OCI-LY3 (cell line): ENCODE data around the gene ABHD8.

Experiments
- CTCF ChIP-seq: fragments of 200-600, 300-600 bp; sonication (generic); IDR thresholded peaks from 2 replicates; pipeline ENCODE4 v1.5.1; 2014; ENCODE audit warnings: antibody characterized with exemption, low read length, low read depth
- EZH2phosphoT487 ChIP-seq: fragments of 200-600 bp; shearing (Covaris generic); IDR thresholded peaks from 2 replicates; pipeline ENCODE4 v1.6.1; 2018; ENCODE audit warnings: antibody characterized with exemption, mixed run types, low read depth

- TF ChIP-seq CTCF, result no peak
- TF ChIP-seq EZH2phosphoT487, result no peak
Measured at GRCh38 chr19:17266026-17266425, 37.2 kb downstream of the ABHD8 start.
